ENCODE measurements around the gene DIP2A.

GRCh38 chr21:46420241-46421190 lies 38.2 kb upstream of the DIP2A start:
- TF ChIP-seq CTCF (IDR thresholded peaks at IDR 0.05; ENCODE audit: poor library complexity, severe bottlenecking) (no peak), EZH2 (IDR thresholded peaks at IDR 0.05; ENCODE audit: borderline replicate concordance, insufficient read depth, low read length, poor library complexity, severe bottlenecking) (no peak), REST (IDR thresholded peaks at IDR 0.05; ENCODE audit: borderline replicate concordance) (no peak), MXI1 (conservative IDR thresholded peaks at IDR 0.05; ENCODE audit: poor library complexity, severe bottlenecking) (no peak), TAF1 (IDR thresholded peaks at IDR 0.05; ENCODE audit: low read depth) (no peak)
